Tibial artery (tissue), 4 donors: ENCODE data around the gene SLMAP.

Experiments used
- DNase-seq, 2 donors: peaks; one replicate each; pipeline ENCODE4 v3.0.0-alpha.2; 2019
- H3K27ac ChIP-seq, 2 donors: fragments of 200-600 bp; sonication (generic) in 1 of 2; 1 replicate in 1 of 2; 2 replicates in 1 of 2; pipeline ENCODE4 v1.5.1; 2018 to 2019; ENCODE audit warnings: mild to moderate bottlenecking in 1 of 2
- H3K27me3 ChIP-seq, 2 donors: fragments of 200-600 bp; sonication (generic) in 1 of 2; one replicate each; pipeline versions ENCODE4 v1.5.1 to v1.6.0; 2016 to 2019
- H3K36me3 ChIP-seq, 3 donors: fragments of 200-600 bp; sonication (generic) in 2 of 3; one replicate each; pipeline ENCODE4 v1.5.1; 2016 to 2019; ENCODE audit warnings: mild to moderate bottlenecking in 2 of 3
- H3K4me1 ChIP-seq, 4 donors: fragments of 200-600 bp; sonication (generic) in 2 of 4; 1 replicate in 3 of 4; 2 replicates in 1 of 4; pipeline ENCODE4 v1.5.1; 2016 to 2019
- H3K4me3 ChIP-seq, 2 donors: fragments of 200-600 bp; sonication (generic) in 1 of 2; 1 replicate in 1 of 2; 2 replicates in 1 of 2; pipeline ENCODE4 v1.5.1; 2018 to 2019; ENCODE audit warnings: mild to moderate bottlenecking in 2 of 2
- H3K9me3 ChIP-seq, 3 donors: fragments of 200-600 bp; sonication (generic) in 1 of 3; one replicate each; pipeline ENCODE4 v1.5.1; 2016 to 2019
- intact Hi-C: fragments of 100-400 bp; cut with DNase I; formaldehyde crosslinking; loops from one replicate; pipeline ENCODE4 v1.15.0; 2023; ENCODE audit warnings: low total_unique reads
- TF ChIP-seq, protein P1 (sequence below), 2 experiments: fragments of 200-600 bp in 1 of 2; fragments of 450-650 bp in 1 of 2; IDR thresholded peaks; one replicate each; pipeline ENCODE4 v1.5.1; 2017 to 2019; ENCODE audit warnings: antibody characterized with exemption in 2 of 2, mild to moderate bottlenecking in 1 of 2, moderate library complexity in 1 of 2

SLMAP gene

DNA sequence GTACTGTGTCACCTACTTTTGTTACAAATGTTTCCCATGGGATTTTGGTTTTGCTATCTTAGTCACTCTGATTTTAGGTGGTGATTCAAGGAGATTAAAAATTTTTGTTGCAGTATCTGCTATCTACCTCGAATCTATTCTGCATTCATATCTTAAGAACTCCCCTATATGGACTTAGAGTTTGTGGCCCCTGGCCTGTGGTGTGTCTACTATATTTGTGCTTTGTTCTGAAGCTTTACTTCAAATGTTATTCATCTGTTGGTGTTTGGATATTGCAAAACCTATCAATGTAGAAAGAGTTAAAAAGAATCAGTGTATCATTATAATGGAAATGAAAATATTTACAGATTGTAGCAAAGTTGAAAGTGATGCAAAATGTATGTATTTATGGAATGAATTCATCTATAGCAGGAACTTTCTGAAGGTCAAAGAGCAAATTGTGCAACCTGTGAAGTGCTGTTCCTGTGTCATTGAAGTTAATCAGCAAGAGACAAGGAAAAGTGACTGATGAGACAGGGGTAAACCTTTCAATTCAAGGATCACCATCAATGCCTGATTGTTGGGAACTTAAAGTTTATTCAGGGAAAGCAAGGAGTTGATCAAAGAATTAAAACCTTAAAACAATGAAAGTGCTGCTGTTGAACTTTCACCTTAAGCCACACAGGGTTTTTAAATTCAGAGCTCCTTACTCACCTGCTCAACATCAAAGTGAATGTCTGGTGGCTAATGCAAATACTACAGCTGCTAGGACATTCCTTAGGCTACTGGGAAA, 71.0 kb downstream of the SLMAP start:
- no peak for DNase-seq
- Histone ChIP-seq H3K27ac (no peak overlapping the region), H3K27me3 (no peaks in the 10 kb centered on the region), H3K4me1 (peaks cover 0 to 37% (median 7%) of the 10 kb centered on the region in 4 donors), H3K4me3 (no peak overlapping the region), H3K36me3 (peaks cover 0 to 5% (median 0%) of the 10 kb centered on the region in 3 donors), H3K9me3 (no peaks in the 10 kb centered on the region)
- TF ChIP-seq, protein P1, sequence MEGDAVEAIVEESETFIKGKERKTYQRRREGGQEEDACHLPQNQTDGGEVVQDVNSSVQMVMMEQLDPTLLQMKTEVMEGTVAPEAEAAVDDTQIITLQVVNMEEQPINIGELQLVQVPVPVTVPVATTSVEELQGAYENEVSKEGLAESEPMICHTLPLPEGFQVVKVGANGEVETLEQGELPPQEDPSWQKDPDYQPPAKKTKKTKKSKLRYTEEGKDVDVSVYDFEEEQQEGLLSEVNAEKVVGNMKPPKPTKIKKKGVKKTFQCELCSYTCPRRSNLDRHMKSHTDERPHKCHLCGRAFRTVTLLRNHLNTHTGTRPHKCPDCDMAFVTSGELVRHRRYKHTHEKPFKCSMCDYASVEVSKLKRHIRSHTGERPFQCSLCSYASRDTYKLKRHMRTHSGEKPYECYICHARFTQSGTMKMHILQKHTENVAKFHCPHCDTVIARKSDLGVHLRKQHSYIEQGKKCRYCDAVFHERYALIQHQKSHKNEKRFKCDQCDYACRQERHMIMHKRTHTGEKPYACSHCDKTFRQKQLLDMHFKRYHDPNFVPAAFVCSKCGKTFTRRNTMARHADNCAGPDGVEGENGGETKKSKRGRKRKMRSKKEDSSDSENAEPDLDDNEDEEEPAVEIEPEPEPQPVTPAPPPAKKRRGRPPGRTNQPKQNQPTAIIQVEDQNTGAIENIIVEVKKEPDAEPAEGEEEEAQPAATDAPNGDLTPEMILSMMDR (IDR thresholded peaks at IDR 0.05), result no peak
- intact Hi-C loops, result no loop called here

DNA sequence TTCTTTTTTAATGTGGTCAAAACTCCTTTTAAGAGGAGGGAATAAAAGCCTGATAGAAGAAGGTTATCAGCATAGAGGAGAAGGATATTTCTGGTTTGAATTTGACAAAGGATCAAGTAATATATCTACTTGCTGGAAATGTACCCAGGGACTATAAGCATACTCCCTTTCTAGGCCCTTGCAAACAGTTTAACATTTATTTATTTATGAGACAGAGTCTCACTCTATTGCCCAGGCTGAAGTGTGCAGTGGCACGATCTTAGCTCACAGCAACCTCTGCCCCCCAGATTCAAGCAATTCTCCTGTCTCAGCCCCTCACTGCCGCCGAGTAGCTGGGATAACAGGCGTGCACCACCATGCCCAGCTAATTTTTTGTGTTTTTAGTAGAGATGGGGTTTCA, 71.6 kb downstream of the SLMAP start:
- no peaks in the 10 kb centered on the region for H3K9me3 ChIP-seq
- peaks cover 0 to 31% (median 4%) of the 10 kb centered on the region in 4 donors for H3K4me1 ChIP-seq
- DNase-seq, result no peak
- H3K27me3 ChIP-seq, result no peaks in the 10 kb centered on the region
- H3K36me3 ChIP-seq, result peaks cover 0 to 6% (median 0%) of the 10 kb centered on the region in 3 donors
- no peak overlapping the region for H3K27ac ChIP-seq
- intact Hi-C loops, result no loop called here
- H3K4me3 ChIP-seq, result no peak overlapping the region
- TF ChIP-seq, protein P1 (IDR thresholded peaks at IDR 0.05), result no peak

DNA sequence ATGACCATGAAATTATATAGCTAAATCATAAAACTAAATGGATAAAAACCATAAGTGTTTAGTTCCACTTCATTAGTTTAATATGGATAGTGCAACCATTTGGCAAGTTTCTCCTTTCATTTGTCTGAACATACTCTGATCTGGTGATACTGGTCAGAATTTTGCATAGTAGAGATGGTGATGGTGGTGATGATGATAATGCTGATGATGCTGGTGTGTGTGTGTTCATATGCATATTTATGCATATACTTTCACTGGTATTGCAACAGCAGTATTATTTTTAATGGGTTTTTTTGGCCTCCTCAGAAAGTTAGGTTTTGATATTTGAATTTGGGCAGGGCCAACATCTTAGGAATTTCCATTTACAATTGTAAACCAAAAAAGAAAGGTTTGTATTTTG, 76.4 kb downstream of the SLMAP start:
- peaks cover 4 to 6% (median 5%) of the 10 kb centered on the region in 3 donors for H3K36me3 ChIP-seq
- peaks cover 0 to 7% (median 0%) of the 10 kb centered on the region in 4 donors for H3K4me1 ChIP-seq
- DNase-seq, result no peak
- H3K27me3 ChIP-seq, result no peaks in the 10 kb centered on the region
- TF ChIP-seq, protein P1 (IDR thresholded peaks at IDR 0.05), result no peak
- no peaks in the 10 kb centered on the region for H3K9me3 ChIP-seq
- no peak overlapping the region for H3K27ac ChIP-seq
- H3K4me3 ChIP-seq, result no peak overlapping the region
- intact Hi-C loops, result no loop called here

DNA sequence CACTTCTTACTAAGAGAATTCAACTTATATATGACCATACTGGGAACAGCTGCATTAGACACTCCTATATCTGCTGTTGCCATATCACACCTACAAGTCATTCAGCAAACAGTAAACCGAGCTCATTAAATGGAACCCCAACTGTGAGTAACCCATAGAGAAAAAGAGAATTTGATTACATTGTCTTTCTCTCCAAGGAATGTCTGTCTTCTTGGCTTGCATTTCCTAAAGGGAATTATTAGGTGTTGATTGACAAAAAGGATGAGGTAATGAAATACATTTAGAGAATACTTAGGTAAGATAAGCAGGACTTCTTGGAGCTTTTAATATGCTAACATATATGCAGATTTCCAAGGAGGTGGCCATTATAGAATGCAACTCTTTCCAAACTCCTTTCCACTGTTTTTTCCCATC, 76.8 kb downstream of the SLMAP start:
- peaks cover 0 to 7% (median 0%) of the 10 kb centered on the region in 4 donors for H3K4me1 ChIP-seq
- H3K36me3 ChIP-seq, result peaks cover 4 to 6% (median 5%) of the 10 kb centered on the region in 3 donors
- H3K9me3 ChIP-seq, result no peaks in the 10 kb centered on the region
- intact Hi-C loops, result no loop called here
- H3K4me3 ChIP-seq, result no peak overlapping the region
- H3K27ac ChIP-seq, result no peak overlapping the region
- no peaks in the 10 kb centered on the region for H3K27me3 ChIP-seq
- no peak for DNase-seq
- TF ChIP-seq, protein P1 (IDR thresholded peaks at IDR 0.05), result no peak

DNA sequence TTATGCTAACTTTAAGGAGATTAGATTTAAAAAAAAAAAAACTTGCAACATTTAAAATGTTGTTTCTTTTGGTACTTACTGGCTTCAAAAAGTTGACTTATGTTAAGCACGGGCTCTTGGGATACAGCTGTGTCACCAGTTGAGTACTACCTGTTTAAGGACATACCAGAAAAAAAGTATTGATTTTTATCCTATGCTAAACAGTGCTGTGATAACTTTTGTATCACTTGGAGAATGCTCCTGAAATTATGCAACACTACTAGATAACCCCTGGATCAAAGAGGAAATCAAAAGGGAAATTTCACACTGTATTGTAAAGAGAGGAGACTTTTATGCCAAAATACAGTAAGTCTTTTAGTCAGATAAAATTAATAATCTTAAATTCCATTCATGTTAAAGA, 77.7 kb downstream of the SLMAP start:
- H3K4me1 ChIP-seq, result peaks cover 0 to 5% (median 0%) of the 10 kb centered on the region in 4 donors
- H3K9me3 ChIP-seq, result no peaks in the 10 kb centered on the region
- DNase-seq, result no peak
- no peaks in the 10 kb centered on the region for H3K27me3 ChIP-seq
- TF ChIP-seq, protein P1 (IDR thresholded peaks at IDR 0.05), result no peak
- intact Hi-C loops, result no loop called here
- peaks cover 4 to 6% (median 5%) of the 10 kb centered on the region in 3 donors for H3K36me3 ChIP-seq
- no peak overlapping the region for H3K4me3 ChIP-seq
- no peak overlapping the region for H3K27ac ChIP-seq
